Measurements from ENCODE around the gene OR8H3.
"Not testable (repeated sequence)": the region's sequence is repeated elsewhere in the genome, so short reads cannot be mapped to it uniquely, and the experiment has no call there.

The OR8H3 gene

GRCh38 chr11:56122073-56122472, at the start of gene OR8H3:
Gene OR8H3, plus strand, starts transcription at chr11:56122373. Its CDS starts 0 bp downstream, at chr11:56122373.
- DNase-seq: no peak

- DNase-seq: no peak
These were observed 32.5 kb upstream of the OR8H3 start for GRCh38 chr11:56089697-56090096.

- DNase-seq: no peak
These were observed 29.2 kb upstream of the OR8H3 start, which contains the start of gene OR8I2 for GRCh38 chr11:56093008-56093407. Gene OR8I2, plus strand, starts transcription at chr11:56093308. Its CDS starts 0 bp downstream, at chr11:56093308.

GRCh38 chr11:56103210-56103737, 18.9 kb upstream of the OR8H3 start, which contains the start of gene OR8H2:
Gene OR8H2, plus strand, starts transcription at chr11:56103687. Its CDS starts 1,356 bp downstream, at chr11:56105043.
- DNase-seq: no peak

- no peak for DNase-seq
These were observed 18.0 kb downstream of the OR8H3 start, which contains the start of gene OR8J3 for GRCh38 chr11:56140151-56140661. Gene OR8J3, minus strand, starts transcription at chr11:56140201. Its CDS starts 2,483 bp downstream, at chr11:56137718.

GRCh38 chr11:56143681-56144080, 21.5 kb downstream of the OR8H3 start:
- not testable (repeated sequence) for DNase-seq

- no peak for DNase-seq
These were observed 29.2 kb downstream of the OR8H3 start for GRCh38 chr11:56151376-56151775.

- no peak for DNase-seq
These were observed 30.2 kb downstream of the OR8H3 start for GRCh38 chr11:56152333-56152732.

- no peak for DNase-seq
These were observed 38.0 kb downstream of the OR8H3 start, which contains the start of gene OR8K5 for GRCh38 chr11:56160217-56160616. Gene OR8K5, minus strand, starts transcription at chr11:56160317. Its CDS starts 0 bp downstream, at chr11:56160317.

- no peak for DNase-seq
These were observed 41.6 kb downstream of the OR8H3 start for GRCh38 chr11:56163804-56164203.

GRCh38 chr11:56172256-56172830, 50.2 kb downstream of the OR8H3 start:
- DNase-seq: no peak
